Large intestine (tissue), 3 donors: Measurements from ENCODE around the gene ARMC2. TPM values are rescaled to one million over a fixed set of nuclear protein-coding genes. Genes with fewer than 3 reads are reported as not detected.
"Not testable (repeated sequence)": the region's sequence is repeated elsewhere in the genome, so short reads cannot be mapped to it uniquely, and the experiment has no call there.

Experiments used
- DNase-seq, 2 donors: peaks; one replicate each; pipeline versions ENCODE4 v3.0.0 to v3.0.0-alpha.2; 2013
- H3K27ac ChIP-seq: one replicate; pipeline ENCODE4 v1.5.1; 2013; ENCODE audit warnings: low read length
- H3K27me3 ChIP-seq: 2 replicates; pipeline ENCODE4 v1.6.1; 2013; ENCODE audit warnings: low read length; ENCODE audit not compliant: control insufficient read depth, insufficient read depth
- H3K36me3 ChIP-seq: 2 replicates; pipeline ENCODE4 v1.6.1; 2013; ENCODE audit warnings: low read length; ENCODE audit not compliant: control insufficient read depth, insufficient read depth
- H3K4me1 ChIP-seq: one replicate; pipeline ENCODE4 v1.6.1; 2013; ENCODE audit warnings: low read length; ENCODE audit not compliant: control insufficient read depth, insufficient read depth
- H3K4me3 ChIP-seq: one replicate; pipeline ENCODE4 v1.5.1; 2013; ENCODE audit warnings: low read length
- H3K9me3 ChIP-seq: one replicate; pipeline ENCODE4 v1.6.1; 2013; ENCODE audit warnings: mild to moderate bottlenecking, low read depth, low read length, moderate library complexity; ENCODE audit not compliant: control insufficient read depth
- WGBS: methylation state at CpG from one replicate; pipeline ENCODE4 v1.1.5; 2013; ENCODE audit warnings: low lambda C conversion rate; ENCODE audit not compliant: insufficient coverage; 5-methylcytosine and 5-hydroxymethylcytosine counted together
- polyA plus RNA-seq: library from polyadenylated mRNA; unstranded; fragments of 120-200 nt; gene quantifications from one replicate; pipeline ENCODE4 v1.2.1, GENCODE V29; 2013

ARMC2 gene
- polyA plus RNA-seq, 1 donor: 4.7 TPM

GRCh38 chr6:108914235-108915022 is 66.2 kb downstream of the ARMC2 start:
- Histone ChIP-seq H3K27ac (no peak overlapping the region), H3K27me3 (no peaks in the 10 kb centered on the region), H3K36me3 (no peaks in the 10 kb centered on the region), H3K9me3 (no peaks in the 10 kb centered on the region), H3K4me3 (no peak overlapping the region), H3K4me1 (no peaks in the 10 kb centered on the region)
- peak in 1 of 2 donors; percentile 22 for DNase-seq
- no CpG with 5 or more reads among the region's 4 CpGs for WGBS

GRCh38 chr6:108915258-108915657 is 67.0 kb downstream of the ARMC2 start:
- DNase-seq: no peak
- 100% methylated on average over 1 of the region's 5 CpGs for WGBS
- Histone ChIP-seq H3K4me3 (no peak overlapping the region), H3K9me3 (no peaks in the 10 kb centered on the region), H3K4me1 (no peaks in the 10 kb centered on the region), H3K27me3 (no peaks in the 10 kb centered on the region), H3K36me3 (no peaks in the 10 kb centered on the region), H3K27ac (no peak overlapping the region)

GRCh38 chr6:108916026-108916686 is 67.9 kb downstream of the ARMC2 start:
- no peaks in the 10 kb centered on the region for H3K4me1 ChIP-seq
- no peaks in the 10 kb centered on the region for H3K9me3 ChIP-seq
- no peak for DNase-seq
- WGBS: no CpG with 5 or more reads among the region's 6 CpGs
- no peak overlapping the region for H3K4me3 ChIP-seq
- H3K36me3 ChIP-seq: no peaks in the 10 kb centered on the region
- H3K27ac ChIP-seq: no peak overlapping the region
- H3K27me3 ChIP-seq: no peaks in the 10 kb centered on the region

GRCh38 chr6:108920751-108921150 is 72.5 kb downstream of the ARMC2 start:
- no peak overlapping the region for H3K4me3 ChIP-seq
- H3K4me1 ChIP-seq: no peaks in the 10 kb centered on the region
- H3K9me3 ChIP-seq: no peaks in the 10 kb centered on the region
- no peaks in the 10 kb centered on the region for H3K36me3 ChIP-seq
- H3K27ac ChIP-seq: no peak overlapping the region
- H3K27me3 ChIP-seq: no peaks in the 10 kb centered on the region
- no peak for DNase-seq
- WGBS: no CpG with 5 or more reads among the region's 1 CpG

- no peak overlapping the region for H3K27ac ChIP-seq
- H3K9me3 ChIP-seq: no peaks in the 10 kb centered on the region
- H3K4me3 ChIP-seq: no peak overlapping the region
- no peaks in the 10 kb centered on the region for H3K36me3 ChIP-seq
- no peaks in the 10 kb centered on the region for H3K27me3 ChIP-seq
- WGBS: 86% methylated on average over 2 of the region's 9 CpGs
- DNase-seq: peak in 1 of 2 donors; percentile 17
- no peaks in the 10 kb centered on the region for H3K4me1 ChIP-seq
These were observed 73.5 kb downstream of the ARMC2 start for GRCh38 chr6:108921547-108922361.

GRCh38 chr6:108922499-108922898 is 74.3 kb downstream of the ARMC2 start:
- H3K9me3 ChIP-seq: no peaks in the 10 kb centered on the region
- no peak for DNase-seq
- no peak overlapping the region for H3K4me3 ChIP-seq
- H3K27ac ChIP-seq: no peak overlapping the region
- H3K4me1 ChIP-seq: no peaks in the 10 kb centered on the region
- H3K36me3 ChIP-seq: no peaks in the 10 kb centered on the region
- no peaks in the 10 kb centered on the region for H3K27me3 ChIP-seq

GRCh38 chr6:108927927-108928326 is 79.7 kb downstream of the ARMC2 start:
- no CpG with 5 or more reads among the region's 5 CpGs for WGBS
- Histone ChIP-seq H3K4me3 (no peak overlapping the region), H3K36me3 (no peaks in the 10 kb centered on the region), H3K27ac (no peak overlapping the region), H3K9me3 (no peaks in the 10 kb centered on the region), H3K27me3 (no peaks in the 10 kb centered on the region), H3K4me1 (no peaks in the 10 kb centered on the region)
- no peak for DNase-seq

- WGBS: 100% methylated on average over 1 of the region's 4 CpGs
- Histone ChIP-seq H3K27ac (no peak overlapping the region), H3K9me3 (no peaks in the 10 kb centered on the region), H3K36me3 (no peaks in the 10 kb centered on the region), H3K4me1 (no peaks in the 10 kb centered on the region), H3K27me3 (no peaks in the 10 kb centered on the region), H3K4me3 (no peak overlapping the region)
- no peak for DNase-seq
These were observed 80.4 kb downstream of the ARMC2 start for GRCh38 chr6:108928650-108929049.

- not testable (repeated sequence) for H3K4me3 ChIP-seq, DNase-seq, H3K27ac ChIP-seq, H3K4me1 ChIP-seq, H3K9me3 ChIP-seq, H3K36me3 ChIP-seq, H3K27me3 ChIP-seq
- WGBS: no CpG with 5 or more reads among the region's 3 CpGs
These were observed 82.9 kb downstream of the ARMC2 start for GRCh38 chr6:108931090-108931489.

GRCh38 chr6:108937170-108937569 is 88.9 kb downstream of the ARMC2 start:
- no peak overlapping the region for H3K4me3 ChIP-seq
- H3K27ac ChIP-seq: no peak overlapping the region
- H3K27me3 ChIP-seq: no peaks in the 10 kb centered on the region
- no peaks in the 10 kb centered on the region for H3K36me3 ChIP-seq
- no peak for DNase-seq
- H3K4me1 ChIP-seq: peaks cover 8% of the 10 kb centered on the region
- no CpG with 5 or more reads among the region's 1 CpG for WGBS
- H3K9me3 ChIP-seq: no peaks in the 10 kb centered on the region
